Transverse colon (tissue), 3 donors: ENCODE measurements around the gene OR1M1.

ENCODE experiments used
- POLR2A ChIP-seq: fragments of 450-650 bp; IDR thresholded peaks from one replicate; pipeline ENCODE4 v1.6.1; 2016; ENCODE audit warnings: antibody characterized with exemption, mild to moderate bottlenecking, moderate library complexity
- TF ChIP-seq, protein P1 (sequence below), 5 experiments: fragments of 200-600 bp in 3 of 5; fragments of 450-650 bp in 2 of 5; sonication (generic) in 3 of 5; IDR thresholded peaks; 1 replicate in 2 of 5; 2 replicates in 3 of 5; pipeline ENCODE4 v1.5.1; 2016 to 2017; ENCODE audit warnings: antibody characterized with exemption in 5 of 5, inconsistent platforms in 3 of 5, mild to moderate bottlenecking in 2 of 5, moderate library complexity in 1 of 5

DNA sequence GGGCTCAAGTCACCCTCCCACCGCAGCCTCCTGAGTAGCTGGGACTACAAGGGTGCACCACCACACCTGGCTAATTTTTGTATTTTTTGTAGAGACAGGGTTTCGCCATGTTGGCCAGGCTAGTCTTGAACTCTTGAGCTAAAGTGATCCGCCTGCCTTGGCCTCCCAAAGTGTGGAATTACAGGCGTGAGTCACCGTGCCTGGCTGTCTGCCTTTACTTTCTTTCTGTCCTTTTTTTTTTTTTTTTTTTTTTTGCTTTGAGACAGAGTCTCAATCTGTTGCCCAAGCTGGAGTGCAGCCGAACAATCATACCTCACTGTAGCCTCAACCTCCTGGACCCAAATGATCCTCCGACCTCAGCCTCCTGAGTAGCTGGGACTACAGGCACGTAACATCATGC, 25.0 kb upstream of the OR1M1 start:
- TF ChIP-seq, protein P1, sequence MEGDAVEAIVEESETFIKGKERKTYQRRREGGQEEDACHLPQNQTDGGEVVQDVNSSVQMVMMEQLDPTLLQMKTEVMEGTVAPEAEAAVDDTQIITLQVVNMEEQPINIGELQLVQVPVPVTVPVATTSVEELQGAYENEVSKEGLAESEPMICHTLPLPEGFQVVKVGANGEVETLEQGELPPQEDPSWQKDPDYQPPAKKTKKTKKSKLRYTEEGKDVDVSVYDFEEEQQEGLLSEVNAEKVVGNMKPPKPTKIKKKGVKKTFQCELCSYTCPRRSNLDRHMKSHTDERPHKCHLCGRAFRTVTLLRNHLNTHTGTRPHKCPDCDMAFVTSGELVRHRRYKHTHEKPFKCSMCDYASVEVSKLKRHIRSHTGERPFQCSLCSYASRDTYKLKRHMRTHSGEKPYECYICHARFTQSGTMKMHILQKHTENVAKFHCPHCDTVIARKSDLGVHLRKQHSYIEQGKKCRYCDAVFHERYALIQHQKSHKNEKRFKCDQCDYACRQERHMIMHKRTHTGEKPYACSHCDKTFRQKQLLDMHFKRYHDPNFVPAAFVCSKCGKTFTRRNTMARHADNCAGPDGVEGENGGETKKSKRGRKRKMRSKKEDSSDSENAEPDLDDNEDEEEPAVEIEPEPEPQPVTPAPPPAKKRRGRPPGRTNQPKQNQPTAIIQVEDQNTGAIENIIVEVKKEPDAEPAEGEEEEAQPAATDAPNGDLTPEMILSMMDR (IDR thresholded peaks at IDR 0.05) = no peak
- no peak for TF ChIP-seq POLR2A
